Gastroesophageal sphincter (tissue), 3 donors: ENCODE measurements around the gene OR13C5.

ENCODE experiments used
- CTCF ChIP-seq, 4 experiments: fragments of 200-600 bp in 2 of 4; fragments of 450-650 bp in 2 of 4; sonication (generic) in 1 of 4; IDR thresholded peaks; one replicate each; pipeline ENCODE4 v1.5.1; 2017 to 2019; ENCODE audit warnings: antibody characterized with exemption in 4 of 4, mild to moderate bottlenecking in 2 of 4, moderate library complexity in 2 of 4
- EP300 ChIP-seq: sonication (generic); formaldehyde crosslinking; IDR thresholded peaks from one replicate; pipeline ENCODE4 v1.6.1; 2017; ENCODE audit warnings: antibody characterized with exemption, mild to moderate bottlenecking
- POLR2A ChIP-seq, 2 donors: fragments of 450-650 bp; IDR thresholded peaks; one replicate each; pipeline ENCODE4 v1.6.1; 2017; ENCODE audit warnings: antibody characterized with exemption in 2 of 2, mild to moderate bottlenecking in 2 of 2, moderate library complexity in 1 of 2

- TF ChIP-seq CTCF (IDR thresholded peaks at IDR 0.05) (no peak), POLR2A (IDR thresholded peaks at IDR 0.05) (no peak), EP300 (no peak)
Measured at GRCh38 chr9:104564358-104564757, 34.9 kb downstream of the OR13C5 start.
